NT2/D1 (cell line): ENCODE measurements around the gene ACSS3.

Experiments used
- SUZ12 ChIP-seq: IDR thresholded peaks from 2 replicates; pipeline ENCODE4 v1.6.1; 2011; ENCODE audit not compliant: insufficient read length, insufficient read depth; ENCODE audit errors: extremely low read depth
- YY1 ChIP-seq: IDR thresholded peaks from 2 replicates; pipeline ENCODE4 v1.6.1; 2011; ENCODE audit not compliant: insufficient read length, insufficient read depth
- ZNF274 ChIP-seq: IDR thresholded peaks from 2 replicates; pipeline ENCODE4 v1.6.1; 2011; ENCODE audit warnings: mild to moderate bottlenecking, low read depth, low read length

DNA sequence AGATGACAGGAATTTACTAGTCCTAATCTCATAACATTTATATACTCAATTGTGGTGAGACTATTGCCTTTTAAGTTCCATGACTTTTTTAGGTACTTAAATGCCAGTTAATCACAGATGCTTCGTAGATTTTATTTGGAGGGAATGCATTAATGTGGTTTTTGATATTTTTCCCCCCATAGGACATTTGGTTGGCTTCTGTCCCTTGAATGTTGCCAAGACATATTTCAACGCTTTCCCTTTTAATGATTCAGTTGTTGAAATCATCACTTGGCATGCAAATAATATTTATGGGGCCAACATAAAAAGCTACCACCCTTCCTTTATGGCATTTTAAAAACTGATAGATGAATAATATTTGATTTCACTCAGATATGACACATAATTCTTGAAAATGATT, 172.1 kb downstream of the ACSS3 start:
- TF ChIP-seq SUZ12, result no peak
- TF ChIP-seq ZNF274, result no peak
- no peak for TF ChIP-seq YY1
